ENCODE results near the gene MRPS23.
A peak's percentile ranks its signal among the peaks of the same experiment; 100 is the strongest.

The MRPS23 gene

GRCh38 chr17:57849874-57850754, at the start of gene MRPS23:
Gene MRPS23, minus strand, starts transcription at chr17:57850044. Its CDS starts 34 bp downstream, at chr17:57850010.
- H3K4me3 ChIP-seq (ENCODE audit: low read depth, low read length) = peak within 1 kb of the TSS; percentile 74
- TF ChIP-seq, protein P1, sequence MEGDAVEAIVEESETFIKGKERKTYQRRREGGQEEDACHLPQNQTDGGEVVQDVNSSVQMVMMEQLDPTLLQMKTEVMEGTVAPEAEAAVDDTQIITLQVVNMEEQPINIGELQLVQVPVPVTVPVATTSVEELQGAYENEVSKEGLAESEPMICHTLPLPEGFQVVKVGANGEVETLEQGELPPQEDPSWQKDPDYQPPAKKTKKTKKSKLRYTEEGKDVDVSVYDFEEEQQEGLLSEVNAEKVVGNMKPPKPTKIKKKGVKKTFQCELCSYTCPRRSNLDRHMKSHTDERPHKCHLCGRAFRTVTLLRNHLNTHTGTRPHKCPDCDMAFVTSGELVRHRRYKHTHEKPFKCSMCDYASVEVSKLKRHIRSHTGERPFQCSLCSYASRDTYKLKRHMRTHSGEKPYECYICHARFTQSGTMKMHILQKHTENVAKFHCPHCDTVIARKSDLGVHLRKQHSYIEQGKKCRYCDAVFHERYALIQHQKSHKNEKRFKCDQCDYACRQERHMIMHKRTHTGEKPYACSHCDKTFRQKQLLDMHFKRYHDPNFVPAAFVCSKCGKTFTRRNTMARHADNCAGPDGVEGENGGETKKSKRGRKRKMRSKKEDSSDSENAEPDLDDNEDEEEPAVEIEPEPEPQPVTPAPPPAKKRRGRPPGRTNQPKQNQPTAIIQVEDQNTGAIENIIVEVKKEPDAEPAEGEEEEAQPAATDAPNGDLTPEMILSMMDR (IDR thresholded peaks at IDR 0.05; ENCODE audit: insufficient read depth, low read depth, low read length, missing control alignments) = no peak
- DNase-seq (ENCODE audit: low read depth) = peak; percentile 99

DNA sequence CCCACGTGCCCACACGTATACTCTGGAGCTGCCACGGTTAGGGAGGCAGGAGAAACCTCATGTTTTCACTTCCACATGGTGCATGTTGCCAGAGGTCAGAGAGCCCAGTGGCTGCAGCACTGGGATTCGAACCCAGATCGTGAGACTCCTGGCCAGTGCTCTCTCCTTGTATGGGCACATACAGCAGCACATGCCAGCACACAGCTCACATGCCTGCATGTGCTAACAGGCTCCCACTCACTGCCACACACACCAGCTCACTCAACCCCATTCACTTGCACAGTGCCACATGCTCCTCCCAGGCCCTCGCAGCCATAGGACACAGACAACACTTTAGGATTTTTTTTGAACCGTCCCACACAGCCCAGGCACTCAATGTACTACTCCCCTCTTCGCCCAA, 49.5 kb upstream of the MRPS23 start:
- no peak overlapping the region for H3K4me3 ChIP-seq (ENCODE audit: low read depth, low read length)
- TF ChIP-seq, protein P1 (IDR thresholded peaks at IDR 0.05; ENCODE audit: insufficient read depth, low read depth, low read length, missing control alignments) = no peak
- no peak for DNase-seq (ENCODE audit: low read depth)

- no peak for DNase-seq (ENCODE audit: low read depth)
- TF ChIP-seq, protein P1 (IDR thresholded peaks at IDR 0.05; ENCODE audit: insufficient read depth, low read depth, low read length, missing control alignments) = no peak
- H3K4me3 ChIP-seq (ENCODE audit: low read depth, low read length) = no peak overlapping the region
Measured at GRCh38 chr17:57898487-57899311, 48.9 kb upstream of the MRPS23 start.

DNA sequence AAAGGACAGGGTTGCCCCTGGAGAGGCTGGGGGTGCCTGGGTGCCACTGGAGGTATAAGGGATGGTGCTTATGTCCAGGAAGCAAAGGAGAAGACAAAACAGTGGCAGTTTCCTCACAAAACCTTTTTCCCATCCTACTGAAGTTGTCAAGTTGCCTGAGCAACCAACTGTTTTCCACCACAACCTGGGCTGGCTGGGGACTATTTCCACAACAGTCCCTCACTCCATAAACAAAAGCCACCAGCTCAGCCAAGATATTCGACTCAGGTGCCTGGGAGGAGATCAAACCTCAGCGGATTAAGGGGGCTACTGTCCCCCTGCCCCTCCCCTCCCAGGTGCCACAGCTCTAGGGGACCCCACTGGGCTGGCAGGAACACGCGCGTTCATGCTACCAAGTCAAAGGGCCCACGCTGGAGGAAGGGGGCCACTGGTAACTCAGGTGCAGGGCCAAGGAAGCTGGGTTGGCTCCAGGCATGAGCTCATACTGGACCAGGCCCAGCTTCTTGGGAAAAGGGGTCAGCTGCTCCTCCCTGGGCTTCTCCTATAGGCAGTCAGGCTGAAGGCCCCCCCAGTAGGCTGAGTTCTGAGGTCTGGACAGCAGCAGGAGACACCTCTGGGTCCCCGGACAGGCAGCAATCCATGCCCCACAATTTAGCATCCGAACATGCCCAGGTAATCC, 45.7 kb upstream of the MRPS23 start:
- no peak overlapping the region for H3K4me3 ChIP-seq (ENCODE audit: low read depth, low read length)
- no peak for DNase-seq (ENCODE audit: low read depth)
- TF ChIP-seq, protein P1 (IDR thresholded peaks at IDR 0.05; ENCODE audit: insufficient read depth, low read depth, low read length, missing control alignments) = no peak

DNA sequence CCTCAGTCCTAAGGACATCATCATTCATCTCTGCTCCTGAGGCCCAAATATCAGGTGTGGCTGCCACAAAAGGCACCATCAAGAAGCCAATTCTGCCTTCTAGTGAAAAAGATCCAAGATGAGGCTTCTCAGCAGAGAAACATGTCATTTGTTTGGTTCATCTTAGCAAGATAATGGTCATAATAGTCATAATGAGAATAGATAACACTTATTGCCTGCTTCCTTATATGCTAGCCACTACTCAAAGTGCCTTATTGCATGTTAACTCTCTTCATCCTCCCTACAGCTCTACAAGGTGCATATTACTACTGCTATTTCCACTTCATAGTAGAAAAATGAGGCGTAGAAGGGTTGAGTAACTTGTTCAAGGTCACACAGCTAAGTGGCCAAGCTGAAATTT, 45.0 kb upstream of the MRPS23 start:
- TF ChIP-seq, protein P1 (IDR thresholded peaks at IDR 0.05; ENCODE audit: insufficient read depth, low read depth, low read length, missing control alignments) = no peak
- no peak overlapping the region for H3K4me3 ChIP-seq (ENCODE audit: low read depth, low read length)
- peak; percentile 26 for DNase-seq (ENCODE audit: low read depth)

GRCh38 chr17:57892820-57893595, 43.2 kb upstream of the MRPS23 start:
- TF ChIP-seq, protein P1 (IDR thresholded peaks at IDR 0.05; ENCODE audit: insufficient read depth, low read depth, low read length, missing control alignments) = no peak
- no peak overlapping the region for H3K4me3 ChIP-seq (ENCODE audit: low read depth, low read length)
- DNase-seq (ENCODE audit: low read depth) = no peak

Measured in GM12865 (cell line).